GM23248 (cell line): ENCODE measurements around the gene REV3L.

Experiments
- EZH2 ChIP-seq: fragments of 200-600 bp; sonication (generic); IDR thresholded peaks from 2 replicates; pipeline ENCODE4 v1.6.1; 2018; ENCODE audit warnings: antibody characterized with exemption, mild to moderate bottlenecking; ENCODE audit not compliant: insufficient read depth, poor library complexity, severe bottlenecking
- EZH2phosphoT487 ChIP-seq: fragments of 200-600 bp; sonication (generic); IDR thresholded peaks from 2 replicates; pipeline ENCODE4 v1.6.1; 2018; ENCODE audit warnings: antibody characterized with exemption, moderate library complexity, mild to moderate bottlenecking, low read depth; ENCODE audit not compliant: insufficient read depth

- TF ChIP-seq EZH2, result no peak
- TF ChIP-seq EZH2phosphoT487, result no peak
Measured at GRCh38 chr6:111530218-111530617, 47.2 kb upstream of the REV3L start.
